Esophagus squamous epithelium (tissue), 5 donors: Measurements from ENCODE around the gene AREL1. TPM values are rescaled to one million over a fixed set of nuclear protein-coding genes. Genes with fewer than 3 reads are reported as not detected.

Experiments used
- DNase-seq: peaks from one replicate; lab custom pipeline; 2025; lab: John Stamatoyannopoulos, UW
- H3K27ac ChIP-seq, 4 donors: fragments of 200-600 bp; sonication (generic); one replicate each; pipeline ENCODE4 v1.5.1; 2016 to 2019; ENCODE audit warnings: mild to moderate bottlenecking in 1 of 4
- H3K27me3 ChIP-seq, 4 donors: fragments of 200-600 bp; sonication (generic); 1 replicate in 3 of 4; 2 replicates in 1 of 4; pipeline versions ENCODE4 v1.5.1 to v1.6.0; 2017 to 2021; ENCODE audit warnings: antibody characterized with exemption in 1 of 4
- H3K36me3 ChIP-seq, 3 donors: fragments of 200-600 bp; sonication (generic); one replicate each; pipeline ENCODE4 v1.5.1; 2016 to 2019
- H3K4me1 ChIP-seq, 3 donors: fragments of 200-600 bp; sonication (generic); one replicate each; pipeline ENCODE4 v1.5.1; 2017 to 2019
- H3K4me3 ChIP-seq, 4 donors: fragments of 200-600 bp; sonication (generic); 1 replicate in 3 of 4; 2 replicates in 1 of 4; pipeline ENCODE4 v1.5.1; 2016 to 2019; ENCODE audit warnings: mild to moderate bottlenecking in 2 of 4, moderate library complexity in 1 of 4
- H3K9me3 ChIP-seq, 3 donors: fragments of 200-600 bp; sonication (generic); one replicate each; pipeline ENCODE4 v1.5.1; 2016 to 2019
- POLR2A ChIP-seq, 4 donors: fragments of 450-650 bp; IDR thresholded peaks; one replicate each; pipeline ENCODE4 v1.6.1; 2017; ENCODE audit warnings: antibody characterized with exemption in 4 of 4, mild to moderate bottlenecking in 4 of 4, moderate library complexity in 3 of 4
- WGBS, 2 donors: methylation state at CpG; one replicate each; pipeline ENCODE4 v1.1.5; 2018; 5-methylcytosine and 5-hydroxymethylcytosine counted together
- intact Hi-C: fragments of 100-400 bp; cut with DNase I; formaldehyde crosslinking; loops from one replicate; pipeline ENCODE4 v1.15.0; 2022
- total RNA-seq, 4 donors: library from RNA; depleted of rRNA; stranded (reverse); fragments of >200 nt; gene quantifications; one replicate each; pipeline ENCODE4 v1.1.0, GENCODE V29; 2016
- TF ChIP-seq, protein P1 (sequence below), 6 experiments: fragments of 450-650 bp in 4 of 6; fragments of 200-600 bp in 2 of 6; sonication (generic) in 2 of 6; IDR thresholded peaks; one replicate each; pipeline ENCODE4 v1.5.1; 2016 to 2019; ENCODE audit warnings: antibody characterized with exemption in 6 of 6, mild to moderate bottlenecking in 4 of 6, moderate library complexity in 4 of 6
- donor health status: DM: yes; HTN: yes; CAD: no.

AREL1 gene
- total RNA-seq, 4 donors from 2014 or later: 17.0 to 21.6 (median 19.8) TPM

DNA sequence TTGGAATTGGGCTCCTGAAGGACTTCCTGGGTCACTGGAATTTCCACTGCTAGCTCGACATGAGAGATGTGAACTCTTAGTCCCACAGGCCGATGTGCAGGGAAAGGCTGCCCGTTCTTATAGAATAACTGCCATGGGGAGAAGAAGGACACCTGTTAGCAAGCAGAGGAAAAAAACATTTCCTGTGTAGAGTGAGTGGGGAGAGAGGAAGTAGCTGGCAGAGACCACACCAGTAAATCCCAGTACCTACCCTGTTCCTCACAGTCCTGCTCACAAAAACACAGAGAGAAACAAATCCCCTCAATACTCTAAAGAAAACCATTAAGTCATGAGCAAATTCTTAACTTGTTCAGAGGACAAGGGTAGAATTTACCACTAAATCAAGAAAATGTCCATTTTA lies 29.5 kb downstream of the AREL1 start:
- 69 to 80% methylated on average over 1 to 3 of the region's 3 CpGs for WGBS, 2 donors
- no peak for TF ChIP-seq POLR2A (IDR thresholded peaks at IDR 0.05)
- TF ChIP-seq, protein P1, sequence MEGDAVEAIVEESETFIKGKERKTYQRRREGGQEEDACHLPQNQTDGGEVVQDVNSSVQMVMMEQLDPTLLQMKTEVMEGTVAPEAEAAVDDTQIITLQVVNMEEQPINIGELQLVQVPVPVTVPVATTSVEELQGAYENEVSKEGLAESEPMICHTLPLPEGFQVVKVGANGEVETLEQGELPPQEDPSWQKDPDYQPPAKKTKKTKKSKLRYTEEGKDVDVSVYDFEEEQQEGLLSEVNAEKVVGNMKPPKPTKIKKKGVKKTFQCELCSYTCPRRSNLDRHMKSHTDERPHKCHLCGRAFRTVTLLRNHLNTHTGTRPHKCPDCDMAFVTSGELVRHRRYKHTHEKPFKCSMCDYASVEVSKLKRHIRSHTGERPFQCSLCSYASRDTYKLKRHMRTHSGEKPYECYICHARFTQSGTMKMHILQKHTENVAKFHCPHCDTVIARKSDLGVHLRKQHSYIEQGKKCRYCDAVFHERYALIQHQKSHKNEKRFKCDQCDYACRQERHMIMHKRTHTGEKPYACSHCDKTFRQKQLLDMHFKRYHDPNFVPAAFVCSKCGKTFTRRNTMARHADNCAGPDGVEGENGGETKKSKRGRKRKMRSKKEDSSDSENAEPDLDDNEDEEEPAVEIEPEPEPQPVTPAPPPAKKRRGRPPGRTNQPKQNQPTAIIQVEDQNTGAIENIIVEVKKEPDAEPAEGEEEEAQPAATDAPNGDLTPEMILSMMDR (IDR thresholded peaks at IDR 0.05): no peak
- Histone ChIP-seq H3K4me3 (no peak overlapping the region), H3K36me3 (peaks cover 0 to 99% (median 9%) of the 10 kb centered on the region in 3 donors), H3K9me3 (no peaks in the 10 kb centered on the region), H3K4me1 (peaks cover 0 to 12% (median 0%) of the 10 kb centered on the region in 3 donors), H3K27me3 (no peaks in the 10 kb centered on the region), H3K27ac (no peak overlapping the region)
- DNase-seq: no peak
- intact Hi-C loops: no loop called here

- Histone ChIP-seq H3K4me3 (no peak overlapping the region), H3K9me3 (no peaks in the 10 kb centered on the region), H3K4me1 (peaks cover 0 to 12% (median 0%) of the 10 kb centered on the region in 3 donors), H3K27ac (no peak overlapping the region), H3K27me3 (no peaks in the 10 kb centered on the region), H3K36me3 (peaks cover 0 to 100% (median 9%) of the 10 kb centered on the region in 3 donors)
- intact Hi-C loops: no loop called here
- WGBS, 2 donors: 86 to 87% methylated on average over 10 of the region's 10 CpGs
- TF ChIP-seq, protein P1 (IDR thresholded peaks at IDR 0.05): no peak
- TF ChIP-seq POLR2A (IDR thresholded peaks at IDR 0.05): no peak
- DNase-seq: no peak
Observed at GRCh38 chr14:74682169-74682952, 30.5 kb downstream of the AREL1 start.

- no peak overlapping the region for H3K4me3 ChIP-seq
- intact Hi-C loops: no loop called here
- no peak for DNase-seq
- TF ChIP-seq, protein P1 (IDR thresholded peaks at IDR 0.05): no peak
- no peak for TF ChIP-seq POLR2A (IDR thresholded peaks at IDR 0.05)
- H3K36me3 ChIP-seq: peaks cover 11 to 100% (median 36%) of the 10 kb centered on the region in 3 donors
- no peaks in the 10 kb centered on the region for H3K9me3 ChIP-seq
- no peak overlapping the region for H3K27ac ChIP-seq
- peaks cover 0 to 7% (median 0%) of the 10 kb centered on the region in 3 donors for H3K4me1 ChIP-seq
- no peaks in the 10 kb centered on the region for H3K27me3 ChIP-seq
Observed at GRCh38 chr14:74675219-74675618, 37.7 kb downstream of the AREL1 start.

DNA sequence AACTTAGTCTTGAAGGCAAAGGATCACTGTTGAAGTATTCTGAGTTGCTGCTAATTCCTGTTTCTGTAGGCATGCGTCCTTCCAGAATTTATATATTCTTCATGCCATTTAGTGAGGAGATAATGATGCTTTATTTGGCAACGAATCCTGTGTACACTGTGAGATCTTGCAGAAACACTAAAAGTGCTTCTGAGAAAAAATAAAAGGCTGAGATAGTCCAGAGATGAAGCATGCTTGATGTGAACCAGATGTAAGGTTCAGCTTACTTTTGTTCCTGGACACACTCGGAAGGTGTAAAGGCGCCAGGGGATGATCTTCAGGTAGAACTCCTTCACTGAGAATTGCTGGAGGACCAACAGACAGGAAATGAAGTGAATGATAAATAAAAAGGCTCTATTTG lies 39.1 kb downstream of the AREL1 start:
- no peak for DNase-seq
- 90 to 97% methylated on average over 4 of the region's 4 CpGs for whole genome bisulfite sequencing, 2 donors
- no peak for TF ChIP-seq POLR2A (IDR thresholded peaks at IDR 0.05)
- TF ChIP-seq, protein P1 (IDR thresholded peaks at IDR 0.05): no peak
- H3K36me3 ChIP-seq: peaks cover 11 to 100% (median 46%) of the 10 kb centered on the region in 3 donors
- H3K27ac ChIP-seq: no peak overlapping the region
- no peak overlapping the region for H3K4me3 ChIP-seq
- H3K9me3 ChIP-seq: no peaks in the 10 kb centered on the region
- H3K4me1 ChIP-seq: peaks cover 0 to 7% (median 0%) of the 10 kb centered on the region in 3 donors
- H3K27me3 ChIP-seq: no peaks in the 10 kb centered on the region
- intact Hi-C loops: no loop called here

DNA sequence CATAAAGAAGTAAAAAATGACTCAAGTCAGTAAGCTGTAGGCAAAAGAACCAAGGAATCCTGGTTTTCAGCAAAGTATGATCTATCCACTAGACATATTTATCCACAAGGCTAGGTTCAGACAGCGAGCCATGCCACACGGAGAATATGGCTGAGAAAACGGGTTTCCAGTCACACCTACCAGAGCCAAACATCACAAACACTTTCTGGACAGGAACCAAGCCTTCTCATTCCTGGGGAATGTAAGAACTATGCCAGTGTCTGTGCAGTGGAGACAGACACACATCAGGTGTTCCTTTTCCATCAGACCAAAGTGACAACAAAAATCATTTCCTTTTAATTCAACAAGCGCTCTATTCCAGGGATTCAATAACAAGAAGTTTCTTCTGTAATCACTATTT lies 41.1 kb downstream of the AREL1 start:
- TF ChIP-seq POLR2A (IDR thresholded peaks at IDR 0.05): no peak
- TF ChIP-seq, protein P1 (IDR thresholded peaks at IDR 0.05): no peak
- no peaks in the 10 kb centered on the region for H3K9me3 ChIP-seq
- no peaks in the 10 kb centered on the region for H3K27me3 ChIP-seq
- no peak overlapping the region for H3K27ac ChIP-seq
- intact Hi-C loops: no loop called here
- H3K4me3 ChIP-seq: no peak overlapping the region
- no peak for DNase-seq
- H3K4me1 ChIP-seq: peaks cover 0 to 7% (median 0%) of the 10 kb centered on the region in 3 donors
- peaks cover 16 to 100% (median 47%) of the 10 kb centered on the region in 3 donors for H3K36me3 ChIP-seq
- 33 to 64% methylated on average over 4 of the region's 4 CpGs for WGBS, 2 donors
